Measurements from ENCODE around the gene CCDC110.

DNA sequence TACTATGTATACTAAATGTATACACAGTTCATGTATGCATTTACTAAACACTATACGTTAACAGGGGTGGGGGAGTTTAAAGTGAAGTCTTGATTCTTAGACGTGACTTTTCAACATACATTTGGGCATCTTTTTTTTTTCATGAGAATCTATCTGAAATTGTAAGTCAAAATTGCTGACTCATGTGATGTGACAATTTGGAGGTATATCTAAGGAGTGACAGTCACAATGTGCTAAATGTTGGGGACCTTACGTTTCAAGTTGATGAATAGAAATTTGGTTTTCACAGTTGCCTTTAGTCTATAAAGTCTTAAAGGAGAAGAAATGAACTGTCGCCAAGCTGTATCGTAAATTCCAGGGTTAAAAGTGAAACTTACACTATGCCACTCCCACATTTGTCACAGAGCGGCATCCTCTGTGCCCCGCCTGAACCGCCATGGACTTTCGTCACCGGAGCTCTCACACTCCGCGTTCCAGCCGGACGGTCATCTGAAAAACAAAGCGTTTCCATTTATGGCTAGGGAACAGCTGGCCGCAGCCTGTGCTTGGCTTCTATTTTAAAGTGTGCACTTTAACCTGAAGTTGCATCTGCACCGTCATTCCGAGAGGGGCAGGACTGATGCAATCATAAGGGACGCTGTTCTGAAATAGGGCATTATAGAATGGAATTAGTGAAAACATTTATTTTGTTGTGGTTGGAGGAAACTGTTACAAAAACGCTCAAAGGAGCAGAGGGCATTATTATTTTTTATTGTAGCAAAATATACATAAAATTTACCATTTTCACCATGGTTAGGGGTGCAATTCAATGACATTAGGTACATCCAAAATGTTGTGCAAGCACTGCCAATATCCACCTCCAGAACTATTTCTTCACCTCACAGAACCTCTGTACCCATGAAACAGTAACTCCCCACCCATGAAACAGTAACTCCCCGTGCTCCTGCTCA, 32.8 kb upstream of the CCDC110 start:
- TF ChIP-seq, protein P1, sequence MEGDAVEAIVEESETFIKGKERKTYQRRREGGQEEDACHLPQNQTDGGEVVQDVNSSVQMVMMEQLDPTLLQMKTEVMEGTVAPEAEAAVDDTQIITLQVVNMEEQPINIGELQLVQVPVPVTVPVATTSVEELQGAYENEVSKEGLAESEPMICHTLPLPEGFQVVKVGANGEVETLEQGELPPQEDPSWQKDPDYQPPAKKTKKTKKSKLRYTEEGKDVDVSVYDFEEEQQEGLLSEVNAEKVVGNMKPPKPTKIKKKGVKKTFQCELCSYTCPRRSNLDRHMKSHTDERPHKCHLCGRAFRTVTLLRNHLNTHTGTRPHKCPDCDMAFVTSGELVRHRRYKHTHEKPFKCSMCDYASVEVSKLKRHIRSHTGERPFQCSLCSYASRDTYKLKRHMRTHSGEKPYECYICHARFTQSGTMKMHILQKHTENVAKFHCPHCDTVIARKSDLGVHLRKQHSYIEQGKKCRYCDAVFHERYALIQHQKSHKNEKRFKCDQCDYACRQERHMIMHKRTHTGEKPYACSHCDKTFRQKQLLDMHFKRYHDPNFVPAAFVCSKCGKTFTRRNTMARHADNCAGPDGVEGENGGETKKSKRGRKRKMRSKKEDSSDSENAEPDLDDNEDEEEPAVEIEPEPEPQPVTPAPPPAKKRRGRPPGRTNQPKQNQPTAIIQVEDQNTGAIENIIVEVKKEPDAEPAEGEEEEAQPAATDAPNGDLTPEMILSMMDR (conservative IDR thresholded peaks at IDR 0.05): no peak
- TF ChIP-seq EZH2 (IDR thresholded peaks at IDR 0.05; ENCODE audit: low read depth): no peak

Measured in PC-9 (cell line).